Peyer's patch (tissue), 4 donors: ENCODE measurements around the gene STK39.

Experiments
- CTCF ChIP-seq, 6 experiments: fragments of 450-650 bp in 4 of 6; fragments of 200-600 bp in 2 of 6; sonication (generic) in 1 of 6; IDR thresholded peaks; one replicate each; pipeline ENCODE4 v1.5.1; 2017 to 2019; ENCODE audit warnings: antibody characterized with exemption in 6 of 6, mild to moderate bottlenecking in 3 of 6, moderate library complexity in 1 of 6
- POLR2A ChIP-seq, 2 donors: fragments of 450-650 bp; IDR thresholded peaks; one replicate each; pipeline ENCODE4 v1.5.1; 2017; ENCODE audit warnings: antibody characterized with exemption in 2 of 2, mild to moderate bottlenecking in 2 of 2, moderate library complexity in 2 of 2

- no peak for TF ChIP-seq CTCF (IDR thresholded peaks at IDR 0.05)
- TF ChIP-seq POLR2A (IDR thresholded peaks at IDR 0.05), result no peak
These were observed 98.0 kb downstream of the STK39 start for GRCh38 chr2:168149150-168149974.
